GM21786 (cell line): ENCODE measurements around the gene TGOLN2.

Experiments used
- ATAC-seq: cut with Tn5 transposase; IDR thresholded peaks from one replicate; pipeline ENCODE4 v1.9.1; 2021; ENCODE audit not compliant: unreplicated experiment

The TGOLN2 gene

GRCh38 chr2:85269959-85270358, 57.8 kb downstream of the TGOLN2 start:
- ATAC-seq: no peak
